HepG2 (cell line): Measurements from ENCODE around the gene ZKSCAN3. TPM values are rescaled to one million over a fixed set of nuclear protein-coding genes. Genes with fewer than 3 reads are reported as not detected.

ENCODE experiments used
- ATAC-seq: fragments of 200-7000 bp; cut with Tn5 transposase; 3 replicates; pipeline ENCODE4 v1.9.1; 2020; ENCODE audit warnings: mild to moderate bottlenecking, moderate library complexity
- BruUV-seq: library from RNA; stranded (reverse); fragments of 400-500 nt; replicated peaks from 2 replicates; lab custom pipeline; 2021; lab: Mats Ljungman, UMichigan
- CTCF ChIA-PET: fragments of 300-600 bp; formaldehyde crosslinking; extraction: SDS; loops from one replicate; lab custom pipeline; 2021; ENCODE audit warnings: low total read pairs, inconsistent platforms, low intra/inter-chr PET ratio; lab: Yijun Ruan, JAX
- POLR2A ChIA-PET: fragments of 350-600 bp; sonication (Branson Sonifier 250); formaldehyde crosslinking; loops from one replicate; lab custom pipeline; 2020; ENCODE audit warnings: antibody characterized with exemption, inconsistent platforms; lab: Yijun Ruan, JAX
- DNase-seq: peaks from one replicate; pipeline ENCODE4 v3.0.0-alpha.2; 2015; ENCODE audit warnings: low spot score
- FAIRE-seq: peaks from 3 replicates; lab custom pipeline; 2011; peaks lifted over from hg19 to GRCh38; lab: Jason Lieb, UNC
- H2AFZ ChIP-seq: one replicate; pipeline ENCODE4 v1.6.1; 2011; ENCODE audit warnings: low read length, inconsistent platforms
- H3K27ac ChIP-seq: fragments of 300-600 bp; 3 replicates; pipeline ENCODE4 v1.8.0; 2011; ENCODE audit warnings: mixed run types, mild to moderate bottlenecking, mixed read lengths, low read length, inconsistent platforms; ENCODE audit not compliant: insufficient read depth; ENCODE audit errors: extremely low read length
- H3K27me3 ChIP-seq, 2 experiments: fragments of 200-600 bp in 1 of 2; 2 replicates in 1 of 2; 3 replicates in 1 of 2; pipeline versions ENCODE4 v1.6.0 to v1.8.0; 2011; ENCODE audit warnings: low read length in 2 of 2, mild to moderate bottlenecking in 2 of 2, moderate library complexity in 2 of 2, inconsistent platforms in 1 of 2; ENCODE audit not compliant: insufficient read depth in 2 of 2, control insufficient read depth in 1 of 2
- H3K36me3 ChIP-seq, 2 experiments: fragments of 200-600 bp in 1 of 2; replicated peaks in 1 of 2; 2 replicates in 1 of 2; 3 replicates in 1 of 2; pipeline versions ENCODE4 v1.5.1 to v1.8.0; 2011; ENCODE audit warnings: low read length in 2 of 2, inconsistent platforms in 1 of 2; ENCODE audit not compliant: insufficient read depth in 2 of 2, control insufficient read depth in 1 of 2
- H3K4me1 ChIP-seq: 2 replicates; pipeline ENCODE4 v1.5.1; 2012; ENCODE audit warnings: low read length, inconsistent platforms; ENCODE audit not compliant: insufficient read depth
- H3K4me2 ChIP-seq: 2 replicates; pipeline ENCODE4 v1.6.0; 2011; ENCODE audit warnings: low read depth, low read length, inconsistent platforms
- H3K4me3 ChIP-seq, 3 experiments: fragments of 200-600 bp in 1 of 3; sonication (generic), shearing (Covaris generic) in 1 of 3; replicated peaks in 1 of 3; 2 replicates each; pipeline ENCODE4 v1.5.1; 2011 to 2016; ENCODE audit warnings: low read length in 3 of 3, inconsistent platforms in 2 of 3, low read depth in 2 of 3, mild to moderate bottlenecking in 2 of 3, control low read depth in 1 of 3, mixed read lengths in 1 of 3; ENCODE audit not compliant: insufficient read depth in 1 of 3
- H3K79me2 ChIP-seq: one replicate; pipeline ENCODE4 v1.6.1; 2011; ENCODE audit warnings: low read length, inconsistent platforms; ENCODE audit not compliant: insufficient read depth
- H3K9ac ChIP-seq: 2 replicates; pipeline ENCODE4 v1.6.0; 2011; ENCODE audit warnings: mild to moderate bottlenecking, low read depth, low read length, inconsistent platforms; ENCODE audit not compliant: insufficient read depth
- H3K9me3 ChIP-seq: 2 replicates; pipeline ENCODE4 v1.5.1; 2012; ENCODE audit warnings: mild to moderate bottlenecking, low read length
- H4K20me1 ChIP-seq: 2 replicates; pipeline ENCODE4 v1.6.0; 2011; ENCODE audit warnings: inconsistent platforms, mild to moderate bottlenecking, low read length, moderate library complexity; ENCODE audit not compliant: insufficient read depth
- JDP2 ChIP-seq: sonication (generic); formaldehyde crosslinking; IDR thresholded peaks from 2 replicates; pipeline ENCODE4 v1.8.1; 2022; ENCODE audit warnings: missing genetic modification reagents, borderline replicate concordance
- KLF16 ChIP-seq, 2 experiments: sonication (generic) in 1 of 2; formaldehyde crosslinking in 1 of 2; IDR thresholded peaks; 2 replicates each; pipeline versions ENCODE4 v1.6.1 to v1.8.0; 2016 to 2023; ENCODE audit warnings: missing genetic modification reagents in 2 of 2, missing compliant biosample characterization in 1 of 2
- RCOR2 ChIP-seq: IDR thresholded peaks from 2 replicates; pipeline ENCODE4 v1.6.1; 2016; ENCODE audit warnings: missing biosample characterization, missing genetic modification reagents
- REPIN1 ChIP-seq: sonication (generic); formaldehyde crosslinking; IDR thresholded peaks from 2 replicates; pipeline ENCODE4 v1.8.0; 2022; ENCODE audit warnings: missing genetic modification reagents, low read depth, mild to moderate bottlenecking, borderline replicate concordance
- SKIL ChIP-seq: sonication (generic); formaldehyde crosslinking; IDR thresholded peaks from 2 replicates; pipeline ENCODE4 v1.8.0; 2022; ENCODE audit warnings: missing genetic modification reagents, mild to moderate bottlenecking, moderate library complexity, borderline replicate concordance
- ZBTB34 ChIP-seq: sonication (generic); formaldehyde crosslinking; IDR thresholded peaks from 2 replicates; pipeline ENCODE4 v1.8.0; 2022; ENCODE audit warnings: mild to moderate bottlenecking, missing genetic modification reagents
- ZNF138 ChIP-seq: sonication (generic); formaldehyde crosslinking; IDR thresholded peaks from 2 replicates; pipeline ENCODE4 v1.5.0; 2020; ENCODE audit warnings: mild to moderate bottlenecking, low read depth, missing genetic modification reagents
- ZNF326 ChIP-seq: sonication (generic); formaldehyde crosslinking; IDR thresholded peaks from 2 replicates; pipeline ENCODE4 v1.4.0; 2020; ENCODE audit warnings: missing genetic modification reagents, borderline replicate concordance
- ZNF556 ChIP-seq: sonication (generic); formaldehyde crosslinking; IDR thresholded peaks from 2 replicates; pipeline ENCODE4 v1.4.0; 2020; ENCODE audit warnings: mild to moderate bottlenecking, missing genetic modification reagents, borderline replicate concordance
- ZNF572 ChIP-seq: sonication (generic); formaldehyde crosslinking; IDR thresholded peaks from 2 replicates; pipeline ENCODE4 v1.5.1; 2020; ENCODE audit warnings: mild to moderate bottlenecking, missing genetic modification reagents
- WGBS: methylation state at CpG from one replicate; pipeline ENCODE4 v1.1.6; 2017; ENCODE audit warnings: low lambda C conversion rate; 5-methylcytosine and 5-hydroxymethylcytosine counted together
- in situ Hi-C: cut with HindIII; loops from 2 replicates; pipeline ENCODE4 v1.10.0; 2017; ENCODE audit warnings: low pct_unique_long_range_greater_than_20kb; ENCODE audit not compliant: extremely low pct_ligation_motif_present
- intact Hi-C: fragments of 100-400 bp; cut with micrococcal nuclease; formaldehyde crosslinking; loops from one replicate; pipeline ENCODE4 v1.10.0; 2022; ENCODE audit not compliant: unreplicated experiment
- polyA plus RNA-seq, 8 experiments: library from polyadenylated mRNA; depleted of rRNA in 3 of 8; stranded (reverse) in 7 of 8; unstranded in 1 of 8; fragments of >200 nt; fragmentation: Illumina TruSeq in 4 of 8; extraction: Trizol in 4 of 8; gene quantifications; 2 replicates each; pipeline versions ENCODE4 v1.2.1 to v1.2.3, GENCODE V29; 2011 to 2016; ENCODE audit warnings: low read depth in 4 of 8, missing spikeins in 1 of 8, mixed read lengths in 1 of 8; ENCODE audit not compliant: insufficient read depth in 1 of 8
- total RNA-seq, 5 experiments: library from RNA; depleted of rRNA; stranded (reverse); fragments of >200 nt; fragmentation: Illumina TruSeq; extraction: Trizol; gene quantifications; 2 replicates each; pipeline ENCODE4 v1.2.3, GENCODE V29; 2016; ENCODE audit warnings: low read depth in 1 of 5

Gene ZKSCAN3
- total and polyA plus RNA-seq, 2 of the 13 experiments (the other 11 are each of a cell fraction or from before 2014, with no cell fraction given) = 3.3 to 7.4 TPM

- in situ Hi-C loops = no loop called here
Observed at GRCh38 chr6:28343898-28344677, 5.7 kb upstream of the ZKSCAN3 start.

More at GRCh38 chr6:28343898-28344677, 5.7 kb upstream of the ZKSCAN3 start:
- intact Hi-C loops = no loop called here
- ChIA-PET POLR2A (interaction anchor here (1.0 to 2.4 kb wide), 4 partner anchors 8 to 207 kb away, joined by 3 to 38 read pairs (median 6); partner anchors contain the start of genes PGBD1 and ZSCAN31), CTCF (no interaction called here)
- no TSS peak for BruUV-seq
- Histone ChIP-seq H3K27ac (no peak overlapping the region), H2AFZ (no peak overlapping the region), H4K20me1 (no peaks in the 10 kb centered on the region), H3K4me1 (peaks cover 19% of the 10 kb centered on the region), H3K79me2 (no peaks in the 10 kb centered on the region), H3K9ac (no peak overlapping the region), H3K4me3 (no peak overlapping the region), H3K9me3 (peaks cover 8% of the 10 kb centered on the region), H3K27me3 (no peaks in the 10 kb centered on the region), H3K36me3 (no peaks in the 10 kb centered on the region), H3K4me2 (no peak overlapping the region)
- FAIRE-seq (no peak), ATAC-seq (no peak), DNase-seq (no peak)
- 16% methylated on average over 1 of the region's 1 CpG for WGBS
- TF ChIP-seq ZNF326 (CRISPR knock-in tag) = no peak
- no peak for TF ChIP-seq JDP2 (CRISPR knock-in tag)
- no peak for TF ChIP-seq REPIN1 (CRISPR knock-in tag)
- no peak for TF ChIP-seq ZNF556 (CRISPR knock-in tag)
- no peak for TF ChIP-seq ZNF138 (CRISPR knock-in tag)
- no peak for TF ChIP-seq KLF16 (CRISPR knock-in tag; IDR thresholded peaks at IDR 0.05)
- TF ChIP-seq ZNF572 = no peak
- no peak for TF ChIP-seq ZBTB34 (CRISPR knock-in tag)
- no peak for TF ChIP-seq SKIL (CRISPR knock-in tag)
- no peak for TF ChIP-seq RCOR2 (CRISPR knock-in tag)
